Hematopoietic multipotent progenitor cell treated with erythropoietin and hydrocortisone succinate and interleukin-3 and kit ligand, for 15 days (in vitro differentiated cells): ENCODE results near the gene TMEM178A.
"Not testable (repeated sequence)": the region's sequence is repeated elsewhere in the genome, so short reads cannot be mapped to it uniquely, and the experiment has no call there.

Source experiments
- DNase-seq: peaks from one replicate; pipeline ENCODE4 v3.0.0-alpha.2; 2015; ENCODE audit warnings: low spot score

TMEM178A gene

GRCh38 chr2:39665811-39666490, at the start of gene TMEM178A:
TMEM178A (plus strand) TSS chr2:39665917; CDS start chr2:39665975, 58 bp downstream.
- DNase-seq = no peak

- DNase-seq = no peak
Measured at GRCh38 chr2:39618236-39618635, 47.5 kb upstream of the TMEM178A start.

GRCh38 chr2:39618736-39619135, 47.0 kb upstream of the TMEM178A start:
- no peak for DNase-seq

- DNase-seq = peak; percentile 21
Measured at GRCh38 chr2:39620067-39620466, 45.6 kb upstream of the TMEM178A start.

- no peak for DNase-seq
Measured at GRCh38 chr2:39621596-39621995, 44.1 kb upstream of the TMEM178A start.

- DNase-seq = no peak
Measured at GRCh38 chr2:39622860-39623259, 42.9 kb upstream of the TMEM178A start.

- DNase-seq = no peak
Measured at GRCh38 chr2:39623917-39624316, 41.8 kb upstream of the TMEM178A start.

GRCh38 chr2:39625193-39625926, 40.4 kb upstream of the TMEM178A start:
- no peak for DNase-seq

- no peak for DNase-seq
Measured at GRCh38 chr2:39625927-39626270, 39.8 kb upstream of the TMEM178A start.

GRCh38 chr2:39628346-39628745, 37.4 kb upstream of the TMEM178A start:
- DNase-seq = not testable (repeated sequence)

- DNase-seq = no peak
Measured at GRCh38 chr2:39629646-39630045, 36.1 kb upstream of the TMEM178A start.

- no peak for DNase-seq
Measured at GRCh38 chr2:39631256-39631655, 34.5 kb upstream of the TMEM178A start.

- DNase-seq = no peak
Measured at GRCh38 chr2:39631718-39632117, 34.0 kb upstream of the TMEM178A start.

GRCh38 chr2:39632876-39633275, 32.8 kb upstream of the TMEM178A start:
- DNase-seq = no peak

- no peak for DNase-seq
Measured at GRCh38 chr2:39636306-39636705, 29.4 kb upstream of the TMEM178A start.

GRCh38 chr2:39638581-39638980, 27.1 kb upstream of the TMEM178A start:
- DNase-seq = no peak

GRCh38 chr2:39640107-39640506, 25.6 kb upstream of the TMEM178A start:
- no peak for DNase-seq

GRCh38 chr2:39640681-39641080, 25.0 kb upstream of the TMEM178A start:
- no peak for DNase-seq

- DNase-seq = no peak
Measured at GRCh38 chr2:39641635-39642034, 24.1 kb upstream of the TMEM178A start.

GRCh38 chr2:39642051-39642718, 23.5 kb upstream of the TMEM178A start:
- DNase-seq = no peak

- DNase-seq = no peak
Measured at GRCh38 chr2:39645826-39646225, 19.9 kb upstream of the TMEM178A start.

GRCh38 chr2:39646267-39646666, 19.4 kb upstream of the TMEM178A start:
- DNase-seq = no peak

- DNase-seq = no peak
Measured at GRCh38 chr2:39647104-39647765, 18.5 kb upstream of the TMEM178A start.
